Neural cell (in vitro differentiated cells): Measurements from ENCODE around the gene NRP2.

Source experiments
- CTCF ChIP-seq: fragments of 450-650 bp; IDR thresholded peaks from 2 replicates; pipeline ENCODE4 v1.5.1; 2014; ENCODE audit warnings: antibody characterized with exemption, mild to moderate bottlenecking, moderate library complexity; ENCODE audit not compliant: poor library complexity, severe bottlenecking
- EZH2 ChIP-seq: fragments of 200-600, 300-800 bp; shearing (Covaris generic), sonication (generic); IDR thresholded peaks from 2 replicates; pipeline ENCODE4 v1.6.1; 2014; ENCODE audit warnings: antibody characterized with exemption, low read length, borderline replicate concordance, mild to moderate bottlenecking; ENCODE audit not compliant: insufficient read depth, poor library complexity, severe bottlenecking
- SMC3 ChIP-seq: fragments of 450-650 bp; conservative IDR thresholded peaks from 2 replicates; pipeline ENCODE4 v1.6.1; 2014; ENCODE audit warnings: antibody characterized with exemption, mild to moderate bottlenecking, moderate library complexity; ENCODE audit not compliant: poor library complexity
- TAF1 ChIP-seq: IDR thresholded peaks from 2 replicates; pipeline ENCODE4 v1.6.1; 2012; ENCODE audit warnings: low read depth

GRCh38 chr2:205740381-205740780, 58.1 kb downstream of the NRP2 start:
- TF ChIP-seq CTCF (no peak), TAF1 (no peak), EZH2 (no peak), SMC3 (no peak)
